GM12892 (cell line): ENCODE data around the gene CEP128.

Experiments used
- POLR2A ChIP-seq: IDR thresholded peaks from 2 replicates; pipeline ENCODE4 v1.6.1; 2011; ENCODE audit warnings: low read depth, low read length, control low read depth
- TAF1 ChIP-seq: IDR thresholded peaks from 2 replicates; pipeline ENCODE4 v1.6.1; 2011; ENCODE audit warnings: low read depth, mild to moderate bottlenecking, control low read depth, low read length, borderline replicate concordance

DNA sequence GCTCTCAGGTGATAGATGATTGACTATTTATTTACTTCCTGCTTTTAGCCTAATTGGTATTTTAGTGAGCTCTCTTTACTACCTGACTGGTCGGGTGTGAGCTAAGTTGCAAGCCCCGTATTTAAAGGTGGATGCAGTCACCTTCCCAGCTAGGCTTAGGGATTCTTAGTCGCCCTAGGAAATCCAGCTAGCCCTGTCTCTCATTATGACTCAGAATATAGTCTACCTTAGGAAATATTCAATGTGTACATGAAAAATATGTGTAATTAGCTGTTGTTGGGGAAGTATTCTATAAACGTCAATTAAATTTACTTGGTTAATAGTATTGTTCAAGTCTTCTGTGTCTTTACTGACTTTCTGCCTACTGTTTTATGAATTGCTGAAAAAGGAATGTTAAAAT is 423.4 kb downstream of the CEP128 start:
- TF ChIP-seq POLR2A: no peak
- TF ChIP-seq TAF1: no peak
